Right lobe of liver (tissue), 6 donors: ENCODE measurements around the gene HOXA10. TPM values are rescaled to one million over a fixed set of nuclear protein-coding genes. Genes with fewer than 3 reads are reported as not detected.

ENCODE experiments used
- ATAC-seq, 4 donors: fragments of 200-7000 bp; cut with Tn5 transposase; one replicate each; pipeline ENCODE4 v1.9.1; 2020; ENCODE audit warnings: mild to moderate bottlenecking in 4 of 4, moderate library complexity in 4 of 4
- DNase-seq, 3 donors: peaks; one replicate each; pipeline ENCODE4 v3.0.0-alpha.2; 2020
- H3K27ac ChIP-seq, 3 donors: fragments of 200-600 bp; one replicate each; pipeline ENCODE4 v1.8.0; 2022
- H3K27me3 ChIP-seq, 2 donors: fragments of 200-600 bp; one replicate each; pipeline ENCODE4 v1.8.0; 2022
- H3K36me3 ChIP-seq, 4 donors: fragments of 200-600 bp; sonication (generic) in 1 of 4; one replicate each; pipeline versions ENCODE4 v1.5.1 to v1.8.0; 2017 to 2022; ENCODE audit warnings: control low read depth in 1 of 4
- H3K4me1 ChIP-seq, 4 donors: fragments of 200-600 bp; sonication (generic) in 1 of 4; one replicate each; pipeline versions ENCODE4 v1.5.1 to v1.8.0; 2017 to 2022; ENCODE audit warnings: control low read depth in 1 of 4
- H3K4me3 ChIP-seq, 3 donors: fragments of 200-600 bp; one replicate each; pipeline ENCODE4 v1.8.0; 2022
- H3K9me3 ChIP-seq, 4 donors: fragments of 200-600 bp; sonication (generic) in 1 of 4; one replicate each; pipeline versions ENCODE4 v1.5.1 to v1.8.0; 2017 to 2022; ENCODE audit warnings: control low read depth in 1 of 4
- CTCF ChIP-seq, 4 donors: fragments of 200-600 bp in 3 of 4; fragments of 450-650 bp in 1 of 4; IDR thresholded peaks; one replicate each; pipeline versions ENCODE4 v1.5.1 to v1.8.0; 2016 to 2022; ENCODE audit warnings: antibody characterized with exemption in 4 of 4, mild to moderate bottlenecking in 2 of 4
- POLR2A ChIP-seq: fragments of 450-650 bp; IDR thresholded peaks from one replicate; pipeline ENCODE4 v1.6.1; 2017; ENCODE audit warnings: antibody characterized with exemption, mild to moderate bottlenecking
- WGBS: methylation state at CpG from one replicate; pipeline ENCODE4 v1.1.6; 2018; ENCODE audit warnings: low coverage, low lambda C conversion rate; ENCODE audit not compliant: insufficient coverage; ENCODE audit errors: missing lambda C conversion rate; 5-methylcytosine and 5-hydroxymethylcytosine counted together
- intact Hi-C, 2 donors: fragments of 100-400 bp; cut with DNase I; formaldehyde crosslinking; loops; one replicate each; pipeline versions ENCODE4 v1.11.2 to v1.14.1; 2022
- total RNA-seq, 6 experiments: library from RNA; depleted of rRNA in 2 of 6; stranded (reverse); fragments of >200 nt in 2 of 6; fragmentation: NEBNext Ultra II Directional in 3 of 6; extraction: Animal tissue kit (Norgen Biotek cat#: 25700) in 3 of 6; gene quantifications; one replicate each; pipeline versions ENCODE4 v1.1.0 to v1.2.4, GENCODE V29; 2016 to 2023
- donor health status: DM: no; HTN: yes; CAD: no.
- donor health status: DM: no; HTN: no; CAD: no.
- donor health status: DM: no; HTN: no; CAD: no.
- donor health status: DM: no; HTN: yes; CAD: no.
- donor health status: DM: no; HTN: yes; CAD: no.

The HOXA10 gene
- total RNA-seq, 6 experiments from 2014 or later, result not detected

- intact Hi-C loops, result loop anchor here in 1 of 2 donors (10.0 kb wide), 1 partner anchor 777 kb away; no protein-coding TSS in a partner anchor
Observed at GRCh38 chr7:27151341-27151930, 22.7 kb downstream of the HOXA10 start.

GRCh38 chr7:27150568-27151340, 23.4 kb downstream of the HOXA10 start:
- Histone ChIP-seq H3K27me3 (peaks cover 32 to 70% of the 10 kb centered on the region in 2 donors), H3K36me3 (no peaks in the 10 kb centered on the region), H3K4me1 (peaks cover 0 to 7% (median 4%) of the 10 kb centered on the region in 4 donors), H3K4me3 (peak overlapping the region in 2 of 3 donors; percentile 7 to 37), H3K27ac (no peak overlapping the region), H3K9me3 (no peaks in the 10 kb centered on the region)
- intact Hi-C loops, result loop anchor here in 1 of 2 donors (10.0 kb wide), 1 partner anchor 776 kb away; no protein-coding TSS in a partner anchor
- peak in 1 of 3 donors; percentile 74 for DNase-seq
- peak; percentile 80 to 92 (median 89) for ATAC-seq
- TF ChIP-seq POLR2A (no peak), CTCF (IDR thresholded peaks at IDR 0.05) (peak; percentile 64 to 86 (median 81))
- WGBS, result 0% methylated on average over 40 of the region's 58 CpGs

More at GRCh38 chr7:27151341-27151930, 22.7 kb downstream of the HOXA10 start:
- Histone ChIP-seq H3K27ac (no peak overlapping the region), H3K27me3 (peaks cover 32 to 74% of the 10 kb centered on the region in 2 donors), H3K4me1 (peaks cover 0 to 7% (median 4%) of the 10 kb centered on the region in 4 donors), H3K36me3 (no peaks in the 10 kb centered on the region), H3K9me3 (no peaks in the 10 kb centered on the region), H3K4me3 (peak overlapping the region in 2 of 3 donors; percentile 7 to 37)
- 7% methylated on average over 16 of the region's 27 CpGs for WGBS
- peak in 2 of 3 donors; percentile 37 to 45 for DNase-seq
- TF ChIP-seq CTCF (IDR thresholded peaks at IDR 0.05) (no peak), POLR2A (no peak)
- no peak for ATAC-seq

- H3K9me3 ChIP-seq, result no peaks in the 10 kb centered on the region
- 33% methylated on average over 8 of the region's 13 CpGs for WGBS
- no peak for ATAC-seq
- H3K27me3 ChIP-seq, result peaks cover 30 to 68% of the 10 kb centered on the region in 2 donors
- H3K27ac ChIP-seq, result no peak overlapping the region
- intact Hi-C loops, result loop anchor here in 1 of 2 donors (10.0 kb wide), 1 partner anchor 775 kb away; no protein-coding TSS in a partner anchor
- H3K4me3 ChIP-seq, result peak overlapping the region in 1 of 3 donors; percentile 37
- TF ChIP-seq POLR2A (no peak), CTCF (IDR thresholded peaks at IDR 0.05) (no peak)
- H3K36me3 ChIP-seq, result no peaks in the 10 kb centered on the region
- DNase-seq, result no peak
- peaks cover 0 to 7% (median 4%) of the 10 kb centered on the region in 4 donors for H3K4me1 ChIP-seq
Observed at GRCh38 chr7:27149842-27150567, 24.1 kb downstream of the HOXA10 start.
